Heart right ventricle (tissue), 16 donors: Measurements from ENCODE around the gene SHISA5. TPM values are rescaled to one million over a fixed set of nuclear protein-coding genes. Genes with fewer than 3 reads are reported as not detected.
"Not testable (repeated sequence)": the region's sequence is repeated elsewhere in the genome, so short reads cannot be mapped to it uniquely, and the experiment has no call there.

Experiments used
- ATAC-seq, 8 donors: fragments of 200-7000 bp; cut with Tn5 transposase; one replicate each; pipeline ENCODE4 v1.9.1; 2020; ENCODE audit warnings: mild to moderate bottlenecking in 8 of 8, moderate library complexity in 8 of 8, moderate number of reproducible peaks in 1 of 8
- DNase-seq, 2 donors: peaks; one replicate each; pipeline ENCODE4 v3.0.0-alpha.2; 2020
- H3K27ac ChIP-seq, 10 donors: fragments of 200-600 bp; sonication (generic) in 2 of 10; one replicate each; pipeline versions ENCODE4 v1.5.0 to v1.8.0; 2020 to 2022; ENCODE audit warnings: mild to moderate bottlenecking in 3 of 10
- H3K27me3 ChIP-seq, 7 donors: fragments of 200-600 bp; one replicate each; pipeline ENCODE4 v1.8.0; 2021 to 2022; ENCODE audit warnings: mild to moderate bottlenecking in 2 of 7
- H3K36me3 ChIP-seq, 9 donors: fragments of 200-600 bp; sonication (generic) in 1 of 9; one replicate each; pipeline versions ENCODE4 v1.5.0 to v1.8.0; 2020 to 2022; ENCODE audit warnings: mild to moderate bottlenecking in 2 of 9
- H3K4me1 ChIP-seq, 9 donors: fragments of 200-600 bp; sonication (generic) in 1 of 9; one replicate each; pipeline versions ENCODE4 v1.5.0 to v1.8.0; 2020 to 2022; ENCODE audit warnings: mild to moderate bottlenecking in 4 of 9
- H3K4me3 ChIP-seq, 10 donors: fragments of 200-600 bp; sonication (generic) in 2 of 10; one replicate each; pipeline versions ENCODE4 v1.5.0 to v1.8.0; 2020 to 2022; ENCODE audit warnings: mild to moderate bottlenecking in 7 of 10, moderate library complexity in 2 of 10
- H3K9me3 ChIP-seq, 11 donors: fragments of 200-600 bp in 10 of 11; sonication (generic) in 2 of 11; one replicate each; pipeline versions ENCODE4 v1.5.0 to v1.8.0; 2013 to 2022; ENCODE audit warnings: mild to moderate bottlenecking in 2 of 11, control low read depth in 1 of 11, moderate library complexity in 1 of 11
- WGBS, 2 donors: extraction: QIAGEN DNeasy Blood & Tissue Kit; methylation state at CpG; one replicate each; pipeline ENCODE4 v1.1.7; 2013; ENCODE audit warnings: inconsistent platforms in 1 of 2; 5-methylcytosine and 5-hydroxymethylcytosine counted together
- intact Hi-C, 10 donors: fragments of 100-400 bp; cut with DNase I; formaldehyde crosslinking; loops; one replicate each; pipeline versions ENCODE4 v1.11.1 to v1.14.2; 2022
- polyA plus RNA-seq, 2 donors: library from polyadenylated mRNA; stranded (reverse); fragments of 200-250 nt; gene quantifications; one replicate each; pipeline ENCODE4 v1.2.3, GENCODE V29; 2013
- total RNA-seq, 10 donors: library from RNA; stranded (reverse); fragmentation: NEBNext Ultra II Directional in 3 of 10; extraction: Animal tissue kit (Norgen Biotek cat#: 25700) in 3 of 10; gene quantifications; one replicate each; pipeline versions ENCODE4 v1.2.1 to v1.2.4, GENCODE V29; 2021 to 2023
- TF ChIP-seq, protein P1 (sequence below), 9 donors: fragments of 200-600 bp; sonication (generic) in 2 of 9; IDR thresholded peaks; one replicate each; pipeline versions ENCODE4 v1.5.0 to v1.8.0; 2021 to 2022; ENCODE audit warnings: antibody characterized with exemption in 9 of 9, mild to moderate bottlenecking in 5 of 9, moderate library complexity in 1 of 9
- donor health status: Arrhythmogenic right ventricular cardiomyopathy.
- donor health status: ischemic (EF 13 %, LVEDD 7.1; RV severe dilation, severe dysfunction).
- donor health status: healthy with polysubstance abuse.
- donor health status: DM: no; HTN: yes; CAD: no.
- donor health status: DM: no; HTN: no; CAD: no.
- donor health status: ischemic (EF 25% LVEDD 6.9; RV normal size, moderate dysfunction).
- donor health status: ischemic (EF 25% LVEDD 5.7; RV mildly dilated, moderate dysfunction).
- donor health status: healthy.
- donor health status: DM: yes; HTN: yes; CAD: no.
- donor health status: Ischemic cardiomyopathy.
- donor health status: ischemic (EF 35%, LVEDD 5.7; RV mildly dilated, moderate dysfunction).
- donor health status: nonischemic (EF 11% LVEDD 7.7; RV severe dilation, severe dysfunction).
- donor health status: DM: yes; HTN: yes; CAD: no.
- donor health status: PGD.
- donor health status: ischemic (EF 29% LVEDD 5.4; RV normal size, mild dysfunction).
- donor health status: nonischemic (EF 23%, LVEDD 6.1; RV moderate dilation, normal function).

SHISA5 gene
- total and polyA plus RNA-seq, 12 donors = 34.6 to 95.3 (median 52.9) TPM

DNA sequence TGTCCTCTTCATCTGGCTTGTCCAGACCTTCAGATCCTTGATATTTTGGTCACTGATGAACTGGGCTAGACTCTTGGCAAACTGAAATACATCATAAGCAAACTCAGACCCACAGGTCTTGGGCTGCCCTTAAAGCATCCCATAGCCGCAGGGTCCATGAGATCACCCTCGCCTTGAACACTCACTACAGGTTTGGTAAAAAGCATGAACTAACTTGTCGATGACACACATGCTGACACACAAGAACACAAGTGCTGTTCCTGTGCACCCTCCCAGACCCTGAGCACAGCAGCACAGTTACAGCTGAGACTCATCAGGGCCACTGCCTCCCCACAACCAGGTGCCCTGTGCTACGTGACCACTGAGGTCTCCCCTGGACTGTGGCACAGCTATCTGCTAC, 31.6 kb upstream of the SHISA5 start:
- intact Hi-C loops = no loop called here
- TF ChIP-seq, protein P1, sequence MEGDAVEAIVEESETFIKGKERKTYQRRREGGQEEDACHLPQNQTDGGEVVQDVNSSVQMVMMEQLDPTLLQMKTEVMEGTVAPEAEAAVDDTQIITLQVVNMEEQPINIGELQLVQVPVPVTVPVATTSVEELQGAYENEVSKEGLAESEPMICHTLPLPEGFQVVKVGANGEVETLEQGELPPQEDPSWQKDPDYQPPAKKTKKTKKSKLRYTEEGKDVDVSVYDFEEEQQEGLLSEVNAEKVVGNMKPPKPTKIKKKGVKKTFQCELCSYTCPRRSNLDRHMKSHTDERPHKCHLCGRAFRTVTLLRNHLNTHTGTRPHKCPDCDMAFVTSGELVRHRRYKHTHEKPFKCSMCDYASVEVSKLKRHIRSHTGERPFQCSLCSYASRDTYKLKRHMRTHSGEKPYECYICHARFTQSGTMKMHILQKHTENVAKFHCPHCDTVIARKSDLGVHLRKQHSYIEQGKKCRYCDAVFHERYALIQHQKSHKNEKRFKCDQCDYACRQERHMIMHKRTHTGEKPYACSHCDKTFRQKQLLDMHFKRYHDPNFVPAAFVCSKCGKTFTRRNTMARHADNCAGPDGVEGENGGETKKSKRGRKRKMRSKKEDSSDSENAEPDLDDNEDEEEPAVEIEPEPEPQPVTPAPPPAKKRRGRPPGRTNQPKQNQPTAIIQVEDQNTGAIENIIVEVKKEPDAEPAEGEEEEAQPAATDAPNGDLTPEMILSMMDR (IDR thresholded peaks at IDR 0.05) = no peak
- H3K9me3 ChIP-seq = no peaks in the 10 kb centered on the region
- WGBS, 2 donors = 96 to 100% methylated on average over 4 of the region's 4 CpGs
- H3K4me1 ChIP-seq = peaks cover 0 to 21% (median 0%) of the 10 kb centered on the region in 9 donors
- peaks cover 0 to 72% (median 4%) of the 10 kb centered on the region in 9 donors for H3K36me3 ChIP-seq
- no peak for DNase-seq
- H3K4me3 ChIP-seq = no peak overlapping the region
- no peaks in the 10 kb centered on the region for H3K27me3 ChIP-seq
- no peak for ATAC-seq
- no peak overlapping the region for H3K27ac ChIP-seq

DNA sequence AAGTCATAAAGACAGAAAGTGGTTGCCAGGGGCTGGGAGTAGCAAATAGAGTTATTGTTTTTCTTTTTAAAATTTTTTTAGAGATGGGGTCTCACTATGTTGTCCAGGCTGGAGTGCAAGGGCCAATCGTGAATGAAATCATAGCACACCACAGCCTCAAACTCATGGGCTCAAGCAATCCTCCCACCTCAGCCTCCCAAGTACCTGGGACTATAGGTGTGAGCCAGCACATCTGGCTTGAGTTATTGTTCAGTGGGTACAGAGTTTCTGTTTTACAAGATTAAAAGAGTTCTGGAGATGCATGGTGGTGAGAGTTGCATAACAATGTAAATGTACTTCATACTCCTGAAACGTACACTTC, 29.0 kb upstream of the SHISA5 start:
- WGBS, 2 donors = 88 to 94% methylated on average over 2 of the region's 2 CpGs
- H3K27ac ChIP-seq = peak overlapping the region in 1 of 10 donors; percentile 14
- intact Hi-C loops = no loop called here

DNA sequence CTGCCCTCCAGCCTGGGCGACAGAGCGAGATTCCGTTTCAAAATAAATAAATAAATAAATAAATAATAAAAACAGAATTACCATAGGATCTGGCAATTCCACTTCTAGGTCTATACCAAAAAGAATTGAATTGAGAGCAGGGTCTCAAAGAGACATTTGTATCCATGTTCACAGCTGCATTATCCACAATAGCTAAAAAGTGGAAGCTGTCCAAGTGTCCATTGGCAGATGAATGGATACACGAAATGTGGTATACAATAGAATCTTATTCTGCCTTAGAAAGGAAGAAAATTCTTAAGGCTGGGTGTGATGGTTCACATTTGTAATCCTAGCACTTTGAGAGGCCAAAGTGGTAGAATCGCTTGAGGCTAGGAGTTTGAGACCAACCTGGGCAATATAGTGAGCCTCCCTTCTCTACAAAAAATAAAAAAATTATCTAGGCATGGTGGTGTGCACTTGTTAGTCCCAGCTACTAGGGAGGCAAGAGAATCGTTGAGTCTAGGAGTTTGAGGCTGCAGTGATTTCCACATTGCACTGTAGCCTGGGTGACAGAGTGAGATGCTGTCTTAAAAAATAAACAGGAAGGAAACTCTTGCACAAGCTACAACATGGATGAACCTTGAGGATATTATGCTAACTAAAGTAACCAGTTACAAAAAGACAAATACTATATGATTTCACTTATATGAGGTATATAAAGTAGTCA, 28.4 kb upstream of the SHISA5 start:
- Histone ChIP-seq H3K4me3 (no peak overlapping the region), H3K27me3 (no peaks in the 10 kb centered on the region), H3K27ac (peak overlapping the region in 1 of 10 donors; percentile 10), H3K4me1 (peaks cover 0 to 42% (median 0%) of the 10 kb centered on the region in 9 donors), H3K36me3 (peaks cover 0 to 61% (median 4%) of the 10 kb centered on the region in 9 donors), H3K9me3 (no peaks in the 10 kb centered on the region)
- DNase-seq (no peak), ATAC-seq (no peak)
- TF ChIP-seq, protein P1 (IDR thresholded peaks at IDR 0.05) = no peak
- intact Hi-C loops = no loop called here
- 90 to 93% methylated on average over 6 of the region's 6 CpGs for WGBS, 2 donors

More for the DNA sequence above, 29.0 kb upstream of the SHISA5 start:
- H3K9me3 ChIP-seq = no peaks in the 10 kb centered on the region
- ATAC-seq (no peak), DNase-seq (no peak)
- peaks cover 0 to 38% (median 0%) of the 10 kb centered on the region in 9 donors for H3K4me1 ChIP-seq
- no peaks in the 10 kb centered on the region for H3K27me3 ChIP-seq
- peaks cover 0 to 66% (median 4%) of the 10 kb centered on the region in 9 donors for H3K36me3 ChIP-seq
- H3K4me3 ChIP-seq = no peak overlapping the region
- TF ChIP-seq, protein P1 (IDR thresholded peaks at IDR 0.05) = no peak

DNA sequence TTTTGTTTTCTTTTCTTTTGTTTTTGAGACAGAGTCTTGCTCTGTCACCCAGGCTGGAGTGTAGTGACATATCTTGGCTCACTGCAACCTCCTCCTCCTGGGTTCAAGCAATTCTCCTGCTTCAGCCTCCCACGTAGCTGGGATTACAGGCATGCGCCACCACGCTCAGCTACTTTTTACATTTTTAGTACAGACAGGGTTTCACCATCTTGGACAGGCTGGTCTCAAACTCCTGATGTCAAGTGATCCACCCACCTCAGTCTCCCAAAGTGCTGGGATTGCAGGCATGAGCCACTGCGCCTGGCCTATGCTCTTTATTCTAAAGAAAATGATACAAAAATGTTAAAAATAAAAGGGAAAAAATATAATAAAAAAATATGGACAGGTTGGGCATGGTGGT, 26.7 kb upstream of the SHISA5 start:
- ATAC-seq, H3K27me3 ChIP-seq, H3K4me3 ChIP-seq, H3K27ac ChIP-seq, DNase-seq, intact Hi-C loops, H3K9me3 ChIP-seq: not testable (repeated sequence)
- peaks cover 0 to 57% (median 3%) of the 10 kb centered on the region in 9 donors for H3K36me3 ChIP-seq
- peaks cover 0 to 47% (median 0%) of the 10 kb centered on the region in 9 donors for H3K4me1 ChIP-seq
- WGBS, 2 donors = 96 to 100% methylated on average over 4 of the region's 4 CpGs

DNA sequence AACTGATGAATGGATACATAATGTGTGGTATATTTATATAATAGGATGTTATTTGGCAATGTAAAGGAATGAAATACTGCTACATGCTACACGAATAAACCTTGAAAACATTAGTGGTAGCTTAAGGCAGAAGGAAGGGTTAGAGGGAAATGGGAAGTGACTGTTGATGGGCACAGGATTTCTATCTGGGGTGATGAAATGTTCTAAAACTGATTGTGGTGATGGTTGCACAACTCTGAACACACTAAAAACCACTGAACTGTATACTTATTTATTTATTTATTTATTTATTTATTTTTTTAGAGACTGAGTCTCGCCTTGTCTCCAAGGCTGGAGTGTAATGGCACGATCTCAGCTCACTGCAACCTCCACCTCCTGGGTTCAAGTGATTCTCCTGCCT, 24.8 kb upstream of the SHISA5 start:
- peak in 1 of 8 donors; percentile 50 for ATAC-seq
- TF ChIP-seq, protein P1 (IDR thresholded peaks at IDR 0.05) = no peak
- Histone ChIP-seq H3K27ac (peak overlapping the region in 1 of 10 donors; percentile 40), H3K9me3 (no peaks in the 10 kb centered on the region), H3K4me1 (peaks cover 0 to 47% (median 0%) of the 10 kb centered on the region in 9 donors), H3K27me3 (no peaks in the 10 kb centered on the region), H3K4me3 (no peak overlapping the region), H3K36me3 (peaks cover 0 to 58% (median 0%) of the 10 kb centered on the region in 9 donors)
- DNase-seq = no peak
- 78 to 86% methylated on average over 3 of the region's 3 CpGs for WGBS, 2 donors
- intact Hi-C loops = no loop called here
